Tibial artery (tissue), 4 donors: ENCODE measurements around the gene C10orf90.
A peak's percentile ranks its signal among the peaks of the same experiment; 100 is the strongest.

ENCODE experiments used
- DNase-seq, 2 donors: peaks; one replicate each; pipeline ENCODE4 v3.0.0-alpha.2; 2019
- H3K27ac ChIP-seq, 2 donors: fragments of 200-600 bp; sonication (generic) in 1 of 2; 1 replicate in 1 of 2; 2 replicates in 1 of 2; pipeline ENCODE4 v1.5.1; 2018 to 2019; ENCODE audit warnings: mild to moderate bottlenecking in 1 of 2
- H3K27me3 ChIP-seq, 2 donors: fragments of 200-600 bp; sonication (generic) in 1 of 2; one replicate each; pipeline versions ENCODE4 v1.5.1 to v1.6.0; 2016 to 2019
- H3K36me3 ChIP-seq, 3 donors: fragments of 200-600 bp; sonication (generic) in 2 of 3; one replicate each; pipeline ENCODE4 v1.5.1; 2016 to 2019; ENCODE audit warnings: mild to moderate bottlenecking in 2 of 3
- H3K4me1 ChIP-seq, 4 donors: fragments of 200-600 bp; sonication (generic) in 2 of 4; 1 replicate in 3 of 4; 2 replicates in 1 of 4; pipeline ENCODE4 v1.5.1; 2016 to 2019
- H3K4me3 ChIP-seq, 2 donors: fragments of 200-600 bp; sonication (generic) in 1 of 2; 1 replicate in 1 of 2; 2 replicates in 1 of 2; pipeline ENCODE4 v1.5.1; 2018 to 2019; ENCODE audit warnings: mild to moderate bottlenecking in 2 of 2
- H3K9me3 ChIP-seq, 3 donors: fragments of 200-600 bp; sonication (generic) in 1 of 3; one replicate each; pipeline ENCODE4 v1.5.1; 2016 to 2019
- CTCF ChIP-seq, 2 experiments: fragments of 200-600 bp in 1 of 2; fragments of 450-650 bp in 1 of 2; IDR thresholded peaks; one replicate each; pipeline ENCODE4 v1.5.1; 2017 to 2019; ENCODE audit warnings: antibody characterized with exemption in 2 of 2, mild to moderate bottlenecking in 1 of 2, moderate library complexity in 1 of 2
- intact Hi-C: fragments of 100-400 bp; cut with DNase I; formaldehyde crosslinking; loops from one replicate; pipeline ENCODE4 v1.15.0; 2023; ENCODE audit warnings: low total_unique reads

C10orf90 gene

GRCh38 chr10:126392068-126392467, 278.4 kb downstream of the C10orf90 start:
- TF ChIP-seq CTCF (IDR thresholded peaks at IDR 0.05): no peak
- Histone ChIP-seq H3K27me3 (no peaks in the 10 kb centered on the region), H3K9me3 (no peaks in the 10 kb centered on the region), H3K4me3 (no peak overlapping the region), H3K4me1 (peaks cover 0 to 25% (median 14%) of the 10 kb centered on the region in 4 donors), H3K36me3 (no peaks in the 10 kb centered on the region), H3K27ac (no peak overlapping the region)
- no peak for DNase-seq
- intact Hi-C loops: no loop called here

- intact Hi-C loops: no loop called here
- Histone ChIP-seq H3K27me3 (no peaks in the 10 kb centered on the region), H3K27ac (peak overlapping the region in 1 of 2 donors; percentile 7)
Measured at GRCh38 chr10:126391192-126391885, 279.2 kb downstream of the C10orf90 start.

GRCh38 chr10:126390324-126390723, 280.2 kb downstream of the C10orf90 start:
- no peaks in the 10 kb centered on the region for H3K9me3 ChIP-seq
- H3K36me3 ChIP-seq: no peaks in the 10 kb centered on the region
- no peak overlapping the region for H3K4me3 ChIP-seq
- intact Hi-C loops: no loop called here
- H3K4me1 ChIP-seq: peaks cover 0 to 28% (median 14%) of the 10 kb centered on the region in 4 donors
- DNase-seq: no peak
- H3K27me3 ChIP-seq: no peaks in the 10 kb centered on the region
- no peak overlapping the region for H3K27ac ChIP-seq
- no peak for TF ChIP-seq CTCF (IDR thresholded peaks at IDR 0.05)

More at GRCh38 chr10:126391192-126391885, 279.2 kb downstream of the C10orf90 start:
- H3K9me3 ChIP-seq: no peaks in the 10 kb centered on the region
- H3K4me1 ChIP-seq: peaks cover 0 to 28% (median 14%) of the 10 kb centered on the region in 4 donors
- DNase-seq: no peak
- no peak overlapping the region for H3K4me3 ChIP-seq
- TF ChIP-seq CTCF (IDR thresholded peaks at IDR 0.05): no peak
- no peaks in the 10 kb centered on the region for H3K36me3 ChIP-seq

- intact Hi-C loops: loop anchor here (5.0 kb wide), 1 partner anchor 406 kb away; no protein-coding TSS in a partner anchor
- Histone ChIP-seq H3K4me3 (peak within 1 kb of the TSS; percentile 50 to 68), H3K4me1 (peaks cover 0 to 28% (median 14%) of the 10 kb centered on the region in 4 donors), H3K27me3 (no peaks in the 10 kb centered on the region), H3K9me3 (no peaks in the 10 kb centered on the region), H3K36me3 (no peaks in the 10 kb centered on the region), H3K27ac (peak within 1 kb of the TSS; percentile 41 to 45)
- no peak for TF ChIP-seq CTCF (IDR thresholded peaks at IDR 0.05)
- peak in 1 of 2 donors; percentile 36 for DNase-seq
Measured at GRCh38 chr10:126387931-126388911, 282.3 kb downstream of the C10orf90 start, which contains the start of gene ADAM12. ADAM12 (minus strand) TSS chr10:126388477; CDS start chr10:126388145, 332 bp downstream.

- Histone ChIP-seq H3K27me3 (no peaks in the 10 kb centered on the region), H3K9me3 (no peaks in the 10 kb centered on the region), H3K4me3 (peak overlapping the region; percentile 50 to 68), H3K4me1 (peaks cover 0 to 28% (median 14%) of the 10 kb centered on the region in 4 donors), H3K27ac (peak overlapping the region; percentile 41 to 45), H3K36me3 (no peaks in the 10 kb centered on the region)
- intact Hi-C loops: loop anchor here (5.0 kb wide), 1 partner anchor 405 kb away; no protein-coding TSS in a partner anchor
- peak; percentile 52 to 77 for DNase-seq
- peak; percentile 76 to 79 for TF ChIP-seq CTCF (IDR thresholded peaks at IDR 0.05)
Measured at GRCh38 chr10:126387041-126387921, 283.2 kb downstream of the C10orf90 start.
